ENCODE measurements around the gene ZP3.
"Not testable (repeated sequence)": the region's sequence is repeated elsewhere in the genome, so short reads cannot be mapped to it uniquely, and the experiment has no call there.

ZP3 gene

GRCh38 chr7:76460767-76461166 is 36.0 kb downstream of the ZP3 start:
- in situ Hi-C loops (cut with MboI; ENCODE audit: low sequenced_read_pairs, unreplicated experiment); DNase-seq (ENCODE audit: low spot score): not testable (repeated sequence)

DNA sequence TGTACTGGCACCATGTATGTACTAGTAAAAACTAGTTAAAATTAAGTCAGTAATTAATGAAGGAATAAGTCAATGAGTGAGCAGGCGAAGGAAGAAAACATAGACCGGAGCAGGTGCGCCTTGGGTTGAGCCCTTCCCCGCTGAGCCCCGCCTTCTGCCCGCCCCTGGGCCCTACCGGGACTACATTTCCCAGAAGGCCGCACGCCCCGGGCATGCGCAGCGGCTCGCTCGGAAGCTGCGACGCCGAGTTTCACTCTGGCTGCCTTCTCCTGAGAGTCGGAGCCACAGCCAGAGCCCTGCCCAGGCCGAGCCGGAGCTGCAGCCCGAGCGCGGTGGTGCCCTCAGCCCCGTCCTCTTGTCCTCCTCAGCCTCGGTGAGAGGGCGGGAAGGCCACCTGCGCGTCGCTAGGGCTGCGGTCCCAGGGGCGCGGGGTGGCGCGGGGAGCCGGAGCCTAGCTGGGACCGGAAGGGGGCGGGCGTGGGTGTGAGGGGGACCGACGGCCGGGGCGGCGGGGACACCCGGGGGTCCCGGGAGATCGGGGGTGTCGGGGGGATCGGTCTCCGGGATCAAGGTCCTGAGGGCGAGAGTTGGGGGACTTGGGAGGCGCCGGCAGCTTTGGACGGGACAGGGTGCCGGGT is 36.8 kb downstream of the ZP3 start, which contains the start of gene DTX2:
TSS of gene DTX2 (plus strand) at position 246 of the 638 bp plus-strand sequence. CDS start 18,801 bp downstream, outside the sequence.
- DNase-seq (ENCODE audit: low spot score); in situ Hi-C loops (cut with MboI; ENCODE audit: low sequenced_read_pairs, unreplicated experiment): not testable (repeated sequence)

GRCh38 chr7:76462271-76462882 is 37.6 kb downstream of the ZP3 start:
- DNase-seq (ENCODE audit: low spot score); in situ Hi-C loops (cut with MboI; ENCODE audit: low sequenced_read_pairs, unreplicated experiment): not testable (repeated sequence)

DNA sequence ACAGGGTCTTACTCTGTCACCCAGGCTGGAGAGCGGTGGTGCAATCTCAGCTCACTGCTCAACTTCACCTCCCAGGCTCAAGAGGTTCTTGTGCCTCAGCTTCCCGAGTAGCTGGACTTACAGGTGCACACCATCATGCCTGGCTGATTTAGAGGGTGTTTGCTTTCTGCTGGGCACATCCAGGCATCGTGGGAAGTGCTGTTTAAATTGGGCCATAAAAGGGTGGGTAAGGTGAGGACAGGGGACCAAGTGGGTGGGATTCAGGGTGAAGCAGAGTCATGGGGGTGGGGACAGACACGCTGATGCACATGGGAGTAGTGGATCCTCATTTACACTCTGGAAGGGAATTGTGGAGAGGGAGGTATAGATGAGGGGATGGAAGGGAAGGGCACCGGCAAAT is 40.2 kb downstream of the ZP3 start:
- in situ Hi-C loops (cut with MboI; ENCODE audit: low sequenced_read_pairs, unreplicated experiment); DNase-seq (ENCODE audit: low spot score): not testable (repeated sequence)

GRCh38 chr7:76465950-76466349 is 41.2 kb downstream of the ZP3 start:
- in situ Hi-C loops (cut with MboI; ENCODE audit: low sequenced_read_pairs, unreplicated experiment); DNase-seq (ENCODE audit: low spot score): not testable (repeated sequence)

GRCh38 chr7:76467743-76468404 is 43.1 kb downstream of the ZP3 start:
- peak; percentile 6 for DNase-seq (ENCODE audit: low spot score)
- in situ Hi-C loops (cut with MboI; ENCODE audit: low sequenced_read_pairs, unreplicated experiment) = not testable (repeated sequence)

DNA sequence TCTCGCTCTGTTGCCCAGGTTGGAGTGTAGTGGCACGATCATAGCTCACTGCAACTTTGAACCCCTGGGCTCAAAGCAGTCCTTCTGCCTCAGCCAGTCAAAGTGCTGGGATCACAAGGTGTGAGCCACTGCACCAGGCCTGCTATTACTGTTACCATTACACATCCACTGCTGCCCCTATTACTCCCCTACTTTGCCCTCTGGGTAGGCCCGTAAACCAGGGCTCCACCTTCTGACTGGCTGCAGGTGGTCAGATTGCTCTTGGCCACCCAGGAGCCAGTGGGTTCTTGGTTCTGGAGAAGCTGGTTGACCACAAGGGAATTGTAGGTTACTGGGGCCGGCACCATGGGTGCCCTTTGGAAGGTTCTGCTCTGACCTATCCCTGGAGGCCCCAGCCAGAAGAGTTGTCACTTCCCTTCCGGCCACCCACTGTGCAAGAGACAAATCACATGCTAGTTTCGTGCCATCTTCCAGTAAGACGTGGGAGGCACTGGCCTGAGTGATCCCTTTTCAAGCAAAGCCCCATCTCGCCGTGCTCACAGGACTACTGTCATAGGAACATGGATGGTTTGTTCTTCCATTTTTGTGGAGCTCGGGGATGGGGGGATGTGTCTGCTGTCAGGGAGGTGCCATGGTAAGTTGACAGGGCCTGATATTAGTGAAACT is 46.9 kb downstream of the ZP3 start:
- in situ Hi-C loops (cut with MboI; ENCODE audit: low sequenced_read_pairs, unreplicated experiment); DNase-seq (ENCODE audit: low spot score): not testable (repeated sequence)

DNA sequence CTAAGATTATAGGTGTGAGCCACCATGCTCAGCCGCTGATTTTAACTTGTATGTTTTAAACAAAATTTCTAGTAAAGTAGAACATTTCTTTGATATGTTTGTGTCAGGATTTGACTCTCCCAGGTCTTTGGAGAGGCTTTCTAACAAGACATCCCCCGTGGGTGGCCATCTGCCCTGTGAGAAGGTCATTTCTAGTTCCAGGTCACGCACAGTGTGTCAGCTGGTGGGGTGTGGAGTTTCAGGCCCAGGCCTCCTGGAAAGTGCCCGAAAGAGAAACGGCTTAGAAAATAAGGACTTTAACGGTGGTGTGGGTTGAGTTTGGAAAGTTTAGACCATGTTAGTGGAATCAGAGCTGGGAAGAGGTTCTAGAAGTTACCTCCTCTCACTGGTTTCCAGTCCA is 48.3 kb downstream of the ZP3 start:
- DNase-seq (ENCODE audit: low spot score); in situ Hi-C loops (cut with MboI; ENCODE audit: low sequenced_read_pairs, unreplicated experiment): not testable (repeated sequence)

- in situ Hi-C loops (cut with MboI; ENCODE audit: low sequenced_read_pairs, unreplicated experiment); DNase-seq (ENCODE audit: low spot score): not testable (repeated sequence)
Observed at GRCh38 chr7:76476280-76476679, 51.5 kb downstream of the ZP3 start.

- in situ Hi-C loops (cut with MboI; ENCODE audit: low sequenced_read_pairs, unreplicated experiment); DNase-seq (ENCODE audit: low spot score): not testable (repeated sequence)
Observed at GRCh38 chr7:76476742-76477474, 52.2 kb downstream of the ZP3 start.

- not testable (repeated sequence) for DNase-seq (ENCODE audit: low spot score)
Observed at GRCh38 chr7:76479628-76480027, 54.9 kb downstream of the ZP3 start.

DNA sequence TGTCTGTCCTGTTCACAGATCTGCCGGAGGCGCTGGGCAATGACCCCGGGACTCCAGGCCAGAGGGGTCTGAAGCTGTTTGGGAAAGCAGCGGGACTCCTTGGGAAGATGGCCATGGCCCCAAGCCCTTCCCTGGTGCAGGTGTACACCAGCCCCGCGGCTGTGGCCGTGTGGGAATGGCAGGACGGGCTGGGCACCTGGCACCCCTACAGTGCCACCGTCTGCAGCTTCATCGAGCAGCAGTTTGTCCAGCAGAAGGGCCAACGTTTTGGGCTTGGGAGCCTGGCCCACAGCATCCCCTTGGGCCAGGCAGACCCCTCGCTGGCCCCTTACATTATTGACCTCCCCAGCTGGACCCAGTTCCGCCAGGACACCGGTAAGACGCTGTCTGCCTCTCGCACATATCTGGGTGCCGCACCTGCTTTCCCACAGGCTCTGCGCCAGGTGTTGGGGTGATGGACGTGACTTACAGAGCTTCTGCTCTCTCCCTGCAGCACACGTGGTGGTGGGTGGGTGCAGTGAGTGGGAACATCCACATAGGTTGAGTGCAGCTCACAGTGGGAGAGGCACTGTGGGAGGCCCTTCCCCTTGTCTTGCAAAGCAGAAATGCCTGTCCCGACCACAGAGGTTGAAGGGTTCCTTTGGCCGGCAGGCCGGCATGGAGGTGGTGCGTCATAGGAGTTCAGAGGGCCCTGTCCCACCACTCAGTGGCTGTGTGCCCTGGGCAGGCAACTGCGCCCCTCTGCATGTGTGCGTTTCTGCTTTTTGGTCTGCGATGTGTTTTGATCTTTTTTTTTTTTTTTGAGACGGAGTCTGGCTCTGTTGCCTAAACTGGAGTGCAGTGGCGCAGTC is 55.9 kb downstream of the ZP3 start:
- DNase-seq (ENCODE audit: low spot score); in situ Hi-C loops (cut with MboI; ENCODE audit: low sequenced_read_pairs, unreplicated experiment): not testable (repeated sequence)

More at GRCh38 chr7:76479628-76480027, 54.9 kb downstream of the ZP3 start:
- in situ Hi-C loops (cut with MboI; ENCODE audit: low sequenced_read_pairs, unreplicated experiment) = not testable (repeated sequence)

GRCh38 chr7:76482660-76483059 is 57.9 kb downstream of the ZP3 start:
- DNase-seq (ENCODE audit: low spot score); in situ Hi-C loops (cut with MboI; ENCODE audit: low sequenced_read_pairs, unreplicated experiment): not testable (repeated sequence)

GRCh38 chr7:76483081-76483480 is 58.3 kb downstream of the ZP3 start:
- DNase-seq (ENCODE audit: low spot score); in situ Hi-C loops (cut with MboI; ENCODE audit: low sequenced_read_pairs, unreplicated experiment): not testable (repeated sequence)

GRCh38 chr7:76484456-76484855 is 59.7 kb downstream of the ZP3 start:
- DNase-seq (ENCODE audit: low spot score); in situ Hi-C loops (cut with MboI; ENCODE audit: low sequenced_read_pairs, unreplicated experiment): not testable (repeated sequence)

GRCh38 chr7:76485822-76486610 is 61.3 kb downstream of the ZP3 start:
- DNase-seq (ENCODE audit: low spot score); in situ Hi-C loops (cut with MboI; ENCODE audit: low sequenced_read_pairs, unreplicated experiment): not testable (repeated sequence)

GRCh38 chr7:76486618-76487017 is 61.9 kb downstream of the ZP3 start:
- in situ Hi-C loops (cut with MboI; ENCODE audit: low sequenced_read_pairs, unreplicated experiment) = not testable (repeated sequence)

More at GRCh38 chr7:76486618-76487017, 61.9 kb downstream of the ZP3 start:
- DNase-seq (ENCODE audit: low spot score) = not testable (repeated sequence)

All from GM13976 (cell line).